Breast epithelium (tissue), 4 donors: ENCODE results near the gene BIRC6. TPM values are rescaled to one million over a fixed set of nuclear protein-coding genes. Genes with fewer than 3 reads are reported as not detected.

Source experiments
- DNase-seq, 2 donors: peaks; one replicate each; pipeline ENCODE4 v3.0.0-alpha.2; 2019; ENCODE audit warnings: low spot score in 2 of 2
- H3K27ac ChIP-seq, 2 donors: fragments of 200-600 bp; sonication (generic) in 1 of 2; one replicate each; pipeline ENCODE4 v1.5.1; 2016 to 2019; ENCODE audit warnings: mild to moderate bottlenecking in 1 of 2
- H3K27me3 ChIP-seq, 2 donors: fragments of 200-600 bp; sonication (generic) in 1 of 2; one replicate each; pipeline versions ENCODE4 v1.5.1 to v1.6.0; 2017 to 2019; ENCODE audit warnings: control low read depth in 1 of 2, mild to moderate bottlenecking in 1 of 2
- H3K36me3 ChIP-seq: fragments of 200-600 bp; one replicate; pipeline ENCODE4 v1.5.1; 2019
- H3K4me1 ChIP-seq, 2 donors: fragments of 200-600 bp; sonication (generic); one replicate each; pipeline ENCODE4 v1.5.1; 2016 to 2019; ENCODE audit warnings: control low read depth in 1 of 2
- H3K4me3 ChIP-seq, 3 donors: fragments of 200-600 bp; sonication (generic); 1 replicate in 2 of 3; 2 replicates in 1 of 3; pipeline ENCODE4 v1.5.1; 2016 to 2019; ENCODE audit warnings: mild to moderate bottlenecking in 3 of 3, moderate library complexity in 2 of 3
- H3K9me3 ChIP-seq, 2 donors: fragments of 200-600 bp; sonication (generic) in 1 of 2; one replicate each; pipeline ENCODE4 v1.5.1; 2016 to 2019; ENCODE audit warnings: control low read depth in 1 of 2
- POLR2A ChIP-seq: fragments of 450-650 bp; IDR thresholded peaks from one replicate; pipeline ENCODE4 v1.6.1; 2016; ENCODE audit warnings: antibody characterized with exemption, mild to moderate bottlenecking, moderate library complexity
- POLR2AphosphoS5 ChIP-seq, 3 donors: sonication (generic); formaldehyde crosslinking; IDR thresholded peaks; one replicate each; pipeline ENCODE4 v1.6.1; 2017; ENCODE audit warnings: antibody characterized with exemption in 3 of 3
- intact Hi-C: fragments of 100-400 bp; cut with DNase I; formaldehyde crosslinking; loops from one replicate; pipeline ENCODE4 v1.15.1; 2023; ENCODE audit warnings: low total_unique reads
- total RNA-seq, 3 donors: library from RNA; depleted of rRNA; stranded (reverse); fragments of >200 nt; gene quantifications; one replicate each; pipeline ENCODE4 v1.1.0, GENCODE V29; 2016
- TF ChIP-seq, protein P1 (sequence below), 3 donors: fragments of 450-650 bp; IDR thresholded peaks; one replicate each; pipeline ENCODE4 v1.5.1; 2016 to 2017; ENCODE audit warnings: antibody characterized with exemption in 3 of 3, mild to moderate bottlenecking in 3 of 3, moderate library complexity in 3 of 3

Gene BIRC6
- total RNA-seq, 3 donors from 2014 or later, result 132 to 245 (median 152) TPM

DNA sequence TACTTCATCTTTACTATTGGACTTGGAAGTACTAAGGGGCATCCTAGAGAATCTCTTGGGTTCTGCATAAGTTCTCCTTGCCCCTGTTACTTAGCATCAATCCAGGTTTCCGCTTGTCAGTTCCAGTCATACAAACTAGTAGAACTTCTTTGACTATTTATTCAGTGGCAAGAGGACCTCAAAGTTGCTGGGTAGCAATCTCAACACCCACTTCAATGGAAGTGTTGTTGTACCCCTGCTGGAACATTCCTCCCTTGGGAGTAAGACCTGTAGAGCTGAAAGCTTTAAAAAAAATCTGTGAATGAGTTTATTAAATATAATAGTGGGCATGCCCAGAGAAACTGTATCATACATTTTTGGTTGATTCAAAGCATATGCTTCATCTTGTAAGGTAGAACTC is 27.0 kb downstream of the BIRC6 start:
- no peak for DNase-seq
- H3K27me3 ChIP-seq, result no peaks in the 10 kb centered on the region
- H3K4me3 ChIP-seq, result no peak overlapping the region
- no peak overlapping the region for H3K27ac ChIP-seq
- no peaks in the 10 kb centered on the region for H3K36me3 ChIP-seq
- no peaks in the 10 kb centered on the region for H3K4me1 ChIP-seq
- intact Hi-C loops, result no loop called here
- no peaks in the 10 kb centered on the region for H3K9me3 ChIP-seq
- TF ChIP-seq POLR2AphosphoS5 (IDR thresholded peaks at IDR 0.05) (no peak), POLR2A (no peak)
- TF ChIP-seq, protein P1, sequence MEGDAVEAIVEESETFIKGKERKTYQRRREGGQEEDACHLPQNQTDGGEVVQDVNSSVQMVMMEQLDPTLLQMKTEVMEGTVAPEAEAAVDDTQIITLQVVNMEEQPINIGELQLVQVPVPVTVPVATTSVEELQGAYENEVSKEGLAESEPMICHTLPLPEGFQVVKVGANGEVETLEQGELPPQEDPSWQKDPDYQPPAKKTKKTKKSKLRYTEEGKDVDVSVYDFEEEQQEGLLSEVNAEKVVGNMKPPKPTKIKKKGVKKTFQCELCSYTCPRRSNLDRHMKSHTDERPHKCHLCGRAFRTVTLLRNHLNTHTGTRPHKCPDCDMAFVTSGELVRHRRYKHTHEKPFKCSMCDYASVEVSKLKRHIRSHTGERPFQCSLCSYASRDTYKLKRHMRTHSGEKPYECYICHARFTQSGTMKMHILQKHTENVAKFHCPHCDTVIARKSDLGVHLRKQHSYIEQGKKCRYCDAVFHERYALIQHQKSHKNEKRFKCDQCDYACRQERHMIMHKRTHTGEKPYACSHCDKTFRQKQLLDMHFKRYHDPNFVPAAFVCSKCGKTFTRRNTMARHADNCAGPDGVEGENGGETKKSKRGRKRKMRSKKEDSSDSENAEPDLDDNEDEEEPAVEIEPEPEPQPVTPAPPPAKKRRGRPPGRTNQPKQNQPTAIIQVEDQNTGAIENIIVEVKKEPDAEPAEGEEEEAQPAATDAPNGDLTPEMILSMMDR (IDR thresholded peaks at IDR 0.05), result no peak

DNA sequence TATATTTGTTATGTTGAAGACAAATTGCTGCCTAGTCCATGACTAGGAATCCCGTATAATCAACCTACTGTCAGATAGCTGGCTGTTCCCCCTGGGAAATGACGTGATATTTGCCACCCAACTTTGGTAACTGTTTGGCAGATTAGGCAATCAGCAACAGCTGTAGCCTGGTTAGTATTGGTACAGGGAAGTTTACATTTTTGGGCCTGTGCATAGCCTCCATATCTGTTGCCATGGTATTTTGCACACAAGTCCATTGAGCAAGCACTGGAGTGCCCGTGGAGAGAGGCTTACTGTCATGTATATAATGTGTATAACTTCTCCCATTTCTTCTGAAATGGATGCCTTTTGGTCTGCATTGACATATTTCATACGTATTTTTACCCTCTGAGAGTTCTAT is 27.7 kb downstream of the BIRC6 start:
- no peaks in the 10 kb centered on the region for H3K36me3 ChIP-seq

DNA sequence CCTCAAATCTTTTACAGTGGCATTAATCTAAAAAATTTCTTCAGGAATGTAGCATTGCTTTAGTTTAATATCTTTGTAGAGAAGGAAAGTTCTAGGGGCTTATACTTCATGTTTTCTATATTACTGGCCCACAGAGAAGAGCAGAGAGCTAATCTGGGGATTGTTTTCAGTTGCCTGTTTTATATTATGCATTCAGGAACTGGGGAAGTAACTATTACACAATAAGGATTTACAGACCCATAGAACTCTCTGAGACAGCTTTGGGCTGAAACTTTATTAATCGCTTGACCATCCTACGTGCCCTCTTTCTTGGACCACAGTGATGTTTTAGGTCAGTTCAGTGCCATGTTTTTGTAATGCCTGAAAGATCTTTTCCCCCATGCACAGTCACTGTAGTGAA is 29.9 kb downstream of the BIRC6 start:
- Histone ChIP-seq H3K36me3 (no peaks in the 10 kb centered on the region), H3K27ac (no peak overlapping the region), H3K4me1 (no peaks in the 10 kb centered on the region), H3K27me3 (no peaks in the 10 kb centered on the region), H3K9me3 (no peaks in the 10 kb centered on the region), H3K4me3 (no peak overlapping the region)
- intact Hi-C loops, result no loop called here
- no peak for DNase-seq
- TF ChIP-seq, protein P1 (IDR thresholded peaks at IDR 0.05), result no peak
- TF ChIP-seq POLR2A (no peak), POLR2AphosphoS5 (IDR thresholded peaks at IDR 0.05) (no peak)

More for the DNA sequence above, 27.7 kb downstream of the BIRC6 start:
- Histone ChIP-seq H3K4me3 (no peak overlapping the region), H3K4me1 (no peaks in the 10 kb centered on the region), H3K27me3 (no peaks in the 10 kb centered on the region), H3K9me3 (no peaks in the 10 kb centered on the region), H3K27ac (no peak overlapping the region)
- intact Hi-C loops, result no loop called here
- DNase-seq, result no peak
- TF ChIP-seq POLR2AphosphoS5 (IDR thresholded peaks at IDR 0.05) (no peak), POLR2A (no peak)
- TF ChIP-seq, protein P1 (IDR thresholded peaks at IDR 0.05), result no peak

DNA sequence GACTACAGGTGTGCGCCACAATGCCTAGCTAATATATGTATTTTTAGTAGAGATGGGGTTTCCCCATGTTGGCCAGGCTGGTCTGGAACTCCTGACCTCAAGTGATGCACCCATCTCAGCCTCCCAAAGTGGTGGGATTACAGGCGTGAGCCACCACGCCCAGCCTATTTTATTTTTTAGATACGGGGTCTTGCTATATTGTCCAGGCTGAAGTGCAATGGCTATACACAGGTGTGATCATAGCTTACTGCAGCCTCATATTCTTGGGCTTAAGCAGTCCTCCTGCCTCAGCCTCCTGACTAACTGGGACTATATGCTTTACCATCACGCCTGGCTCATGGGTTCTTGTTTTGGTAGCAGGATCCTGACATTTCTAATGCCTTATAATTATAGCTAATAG is 42.4 kb downstream of the BIRC6 start:
- Histone ChIP-seq H3K27ac (no peak overlapping the region), H3K36me3 (no peaks in the 10 kb centered on the region), H3K4me1 (no peaks in the 10 kb centered on the region), H3K27me3 (no peaks in the 10 kb centered on the region), H3K4me3 (no peak overlapping the region), H3K9me3 (no peaks in the 10 kb centered on the region)
- intact Hi-C loops, result no loop called here
- no peak for DNase-seq
- no peak for TF ChIP-seq POLR2AphosphoS5 (IDR thresholded peaks at IDR 0.05)
- TF ChIP-seq, protein P1 (IDR thresholded peaks at IDR 0.05), result no peak
- no peak for TF ChIP-seq POLR2A

DNA sequence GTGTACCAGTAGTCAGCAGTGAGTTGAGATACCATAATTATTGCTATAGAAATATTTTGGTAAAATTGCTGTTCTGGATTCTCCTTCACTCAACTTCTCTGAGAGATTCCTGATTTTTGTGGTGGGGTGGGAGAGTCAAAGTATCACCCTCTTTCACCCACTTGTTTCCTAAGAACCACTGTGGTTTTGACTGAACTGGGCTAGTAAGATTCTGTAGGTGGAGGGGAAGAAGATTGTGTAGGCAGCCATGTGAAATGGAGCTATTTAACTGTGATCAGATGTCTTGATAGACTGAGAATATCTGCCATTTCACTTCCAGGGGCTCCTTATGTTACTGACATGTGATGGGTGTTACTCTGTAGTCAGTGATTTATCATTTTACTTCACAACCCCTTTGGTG is 45.3 kb downstream of the BIRC6 start:
- H3K9me3 ChIP-seq, result no peaks in the 10 kb centered on the region
- DNase-seq, result no peak
- H3K4me1 ChIP-seq, result no peaks in the 10 kb centered on the region
- intact Hi-C loops, result no loop called here
- H3K27me3 ChIP-seq, result no peaks in the 10 kb centered on the region
- TF ChIP-seq POLR2A (no peak), POLR2AphosphoS5 (IDR thresholded peaks at IDR 0.05) (no peak)
- TF ChIP-seq, protein P1 (IDR thresholded peaks at IDR 0.05), result no peak
- H3K27ac ChIP-seq, result no peak overlapping the region
- no peaks in the 10 kb centered on the region for H3K36me3 ChIP-seq
- no peak overlapping the region for H3K4me3 ChIP-seq
